ENCODE results near the gene GTF2H1. TPM values are rescaled to one million over a fixed set of nuclear protein-coding genes. Genes with fewer than 3 reads are reported as not detected.

Gene GTF2H1
- total and polyA plus RNA-seq, 9 of the 15 experiments (the other 6 are each of a cell fraction or from before 2014, with no cell fraction given) = 56.9 to 126 (median 92.1) TPM

GRCh38 chr11:18321969-18322711 is at the start of gene GTF2H1, which contains the start of gene HPS5 (continued):
- TF ChIP-seq, protein P1, sequence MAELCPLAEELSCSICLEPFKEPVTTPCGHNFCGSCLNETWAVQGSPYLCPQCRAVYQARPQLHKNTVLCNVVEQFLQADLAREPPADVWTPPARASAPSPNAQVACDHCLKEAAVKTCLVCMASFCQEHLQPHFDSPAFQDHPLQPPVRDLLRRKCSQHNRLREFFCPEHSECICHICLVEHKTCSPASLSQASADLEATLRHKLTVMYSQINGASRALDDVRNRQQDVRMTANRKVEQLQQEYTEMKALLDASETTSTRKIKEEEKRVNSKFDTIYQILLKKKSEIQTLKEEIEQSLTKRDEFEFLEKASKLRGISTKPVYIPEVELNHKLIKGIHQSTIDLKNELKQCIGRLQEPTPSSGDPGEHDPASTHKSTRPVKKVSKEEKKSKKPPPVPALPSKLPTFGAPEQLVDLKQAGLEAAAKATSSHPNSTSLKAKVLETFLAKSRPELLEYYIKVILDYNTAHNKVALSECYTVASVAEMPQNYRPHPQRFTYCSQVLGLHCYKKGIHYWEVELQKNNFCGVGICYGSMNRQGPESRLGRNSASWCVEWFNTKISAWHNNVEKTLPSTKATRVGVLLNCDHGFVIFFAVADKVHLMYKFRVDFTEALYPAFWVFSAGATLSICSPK (IDR thresholded peaks at IDR 0.05; ENCODE audit: borderline replicate concordance) = no peak
- TF ChIP-seq DEAF1 (CRISPR knock-in tag; IDR thresholded peaks at IDR 0.05) (no peak), NCOA6 (IDR thresholded peaks at IDR 0.05) (no peak), XRCC4 (IDR thresholded peaks at IDR 0.05; ENCODE audit: extremely low read depth, insufficient read depth, insufficient read length) (no peak), RBM17 (IDR thresholded peaks at IDR 0.05; ENCODE audit: borderline replicate concordance, low read depth, low read length) (no peak), ZFP36 (IDR thresholded peaks at IDR 0.05; ENCODE audit: low read depth, low read length, partially characterized antibody) (no peak), HNRNPH1 (optimal IDR thresholded peaks at IDR 0.05; ENCODE audit: low read depth, low read length) (no peak), SRF (CRISPR knock-in tag; IDR thresholded peaks at IDR 0.05) (peak in 1 of 2 experiments; percentile 57; a peak in 1 of 4 replicates), KLF10 (CRISPR knock-in tag; IDR thresholded peaks at IDR 0.05) (no peak), ZNF778 (CRISPR knock-in tag; IDR thresholded peaks at IDR 0.05) (no peak), ETV6 (IDR thresholded peaks at IDR 0.05; ENCODE audit: borderline replicate concordance in 1 of 2, low read depth in 2 of 2, low read length in 1 of 2) (peak; percentile 83), ETV6 (CRISPR knock-in tag; IDR thresholded peaks at IDR 0.05; ENCODE audit: borderline replicate concordance) (no peak), MCM5 (IDR thresholded peaks at IDR 0.05; ENCODE audit: low read depth) (no peak), ETV5 (CRISPR knock-in tag; IDR thresholded peaks at IDR 0.05; ENCODE audit: low read depth) (peak; percentile 71), BHLHE40 (IDR thresholded peaks at IDR 0.05; ENCODE audit: low read length) (peak; percentile 98), MYBL2 (IDR thresholded peaks at IDR 0.05; ENCODE audit: low read depth) (no peak; the same call in 1 of the 2 replicates), MYBL2 (CRISPR knock-in tag; IDR thresholded peaks at IDR 0.05; ENCODE audit: borderline replicate concordance) (no peak), EGR1 (conservative IDR thresholded peaks at IDR 0.05) (peak; percentile 76), ZNF239 (CRISPR knock-in tag; IDR thresholded peaks at IDR 0.05) (peak; percentile 31; the same call in 1 of the 2 replicates), PHB2 (IDR thresholded peaks at IDR 0.05; ENCODE audit: low read depth) (no peak), TRIM28 (IDR thresholded peaks at IDR 0.05) (peak; percentile 24; the same call in 1 of the 2 replicates), ELK1 (CRISPR knock-in tag; IDR thresholded peaks at IDR 0.05) (no peak), ZNF668 (CRISPR knock-in tag; IDR thresholded peaks at IDR 0.05) (no peak), TBP (optimal IDR thresholded peaks at IDR 0.05; ENCODE audit: low read depth, low read length) (peak; percentile 92)
- TF ChIP-seq, protein P2, sequence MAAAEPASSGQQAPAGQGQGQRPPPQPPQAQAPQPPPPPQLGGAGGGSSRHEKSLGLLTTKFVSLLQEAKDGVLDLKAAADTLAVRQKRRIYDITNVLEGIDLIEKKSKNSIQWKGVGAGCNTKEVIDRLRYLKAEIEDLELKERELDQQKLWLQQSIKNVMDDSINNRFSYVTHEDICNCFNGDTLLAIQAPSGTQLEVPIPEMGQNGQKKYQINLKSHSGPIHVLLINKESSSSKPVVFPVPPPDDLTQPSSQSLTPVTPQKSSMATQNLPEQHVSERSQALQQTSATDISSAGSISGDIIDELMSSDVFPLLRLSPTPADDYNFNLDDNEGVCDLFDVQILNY (CRISPR knock-in tag; IDR thresholded peaks at IDR 0.05) = peak; percentile 77

Data from K562 (cell line).